K562 (cell line): ENCODE data around the gene EFCAB13. TPM values are rescaled to one million over a fixed set of nuclear protein-coding genes. Genes with fewer than 3 reads are reported as not detected.

Experiments used
- MIER1 ChIP-seq: fragments of 450-650 bp; IDR thresholded peaks from 2 replicates; pipeline ENCODE4 v1.6.1; 2016; ENCODE audit warnings: antibody characterized with exemption, mild to moderate bottlenecking, low read depth
- SRSF7 ChIP-seq: fragments of 200-400 bp; formaldehyde crosslinking; optimal IDR thresholded peaks from 2 replicates; pipeline ENCODE3; 2017; ENCODE audit warnings: mild to moderate bottlenecking, low read depth, low read length
- STAT5A ChIP-seq: IDR thresholded peaks from 2 replicates; pipeline ENCODE4 v1.6.1; 2012; ENCODE audit warnings: low read length, inconsistent platforms, borderline replicate concordance
- ZFX ChIP-seq: sonication (generic); formaldehyde crosslinking; IDR thresholded peaks from 2 replicates; pipeline ENCODE4 v1.8.0; 2022; ENCODE audit warnings: mild to moderate bottlenecking, missing genetic modification reagents, moderate library complexity
- polyA plus RNA-seq, 8 experiments: library from polyadenylated mRNA; depleted of rRNA in 4 of 8; stranded (reverse) in 5 of 8; unstranded in 3 of 8; fragments of >200 nt; fragmentation: Nextera tagmentation in 2 of 8; fragmentation: Illumina TruSeq in 1 of 8; extraction: Ambion mirVana in 2 of 8; extraction: Trizol in 1 of 8; gene quantifications; 2 replicates each; pipeline versions ENCODE4 v1.2.1 to v1.2.3, GENCODE V29; 2011 to 2014; ENCODE audit warnings: inconsistent platforms in 1 of 8, missing spikeins in 1 of 8
- total RNA-seq, 7 experiments: library from RNA; depleted of rRNA in 6 of 7; stranded (reverse); fragments of >200 nt in 6 of 7; fragmentation: Illumina TruSeq in 2 of 7; extraction: Trizol in 2 of 7; gene quantifications; 2 replicates each; pipeline versions ENCODE4 v1.2.1 to v1.2.3, GENCODE V29; 2011 to 2021; ENCODE audit warnings: low replicate concordance in 1 of 7
- TF ChIP-seq, protein P1 (sequence below): sonication (generic); formaldehyde crosslinking; IDR thresholded peaks from 2 replicates; pipeline ENCODE4 v1.8.0; 2022; ENCODE audit warnings: mild to moderate bottlenecking, missing genetic modification reagents, borderline replicate concordance
- TF ChIP-seq, protein P2 (sequence below), 3 experiments: fragments of 200-800 bp in 1 of 3; sonication (Bioruptor generic) in 1 of 3; sonication (generic) in 1 of 3; formaldehyde crosslinking in 1 of 3; IDR thresholded peaks; 2 replicates each; pipeline versions ENCODE4 v1.6.1 to v1.8.0; 2016 to 2022; ENCODE audit warnings: mild to moderate bottlenecking in 2 of 3, missing compliant biosample characterization in 2 of 3, missing genetic modification characterization in 2 of 3, missing genetic modification reagents in 1 of 3
- TF ChIP-seq, protein P3 (sequence below): fragments of 200-800 bp; sonication (Bioruptor generic); IDR thresholded peaks from 2 replicates; pipeline ENCODE4 v1.6.1; 2017; ENCODE audit warnings: missing genetic modification characterization, missing compliant biosample characterization
- TF ChIP-seq, protein P4 (sequence below), 2 experiments: fragments of 450-650 bp; formaldehyde crosslinking in 1 of 2; IDR thresholded peaks; 2 replicates each; pipeline versions ENCODE4 v1.4.0 to v1.6.1; 2014 to 2020; ENCODE audit warnings: mild to moderate bottlenecking in 2 of 2, borderline replicate concordance in 1 of 2, low read depth in 1 of 2
- TF ChIP-seq, protein P5 (sequence below): sonication (generic); formaldehyde crosslinking; IDR thresholded peaks from 2 replicates; pipeline ENCODE4 v1.9.0; 2022; ENCODE audit warnings: mild to moderate bottlenecking, missing genetic modification reagents

Gene EFCAB13
- total and polyA plus RNA-seq, 9 of the 15 experiments (the other 6 are each of a cell fraction or from before 2014, with no cell fraction given) = 0.32 to 1.3 (median 0.95) TPM

DNA sequence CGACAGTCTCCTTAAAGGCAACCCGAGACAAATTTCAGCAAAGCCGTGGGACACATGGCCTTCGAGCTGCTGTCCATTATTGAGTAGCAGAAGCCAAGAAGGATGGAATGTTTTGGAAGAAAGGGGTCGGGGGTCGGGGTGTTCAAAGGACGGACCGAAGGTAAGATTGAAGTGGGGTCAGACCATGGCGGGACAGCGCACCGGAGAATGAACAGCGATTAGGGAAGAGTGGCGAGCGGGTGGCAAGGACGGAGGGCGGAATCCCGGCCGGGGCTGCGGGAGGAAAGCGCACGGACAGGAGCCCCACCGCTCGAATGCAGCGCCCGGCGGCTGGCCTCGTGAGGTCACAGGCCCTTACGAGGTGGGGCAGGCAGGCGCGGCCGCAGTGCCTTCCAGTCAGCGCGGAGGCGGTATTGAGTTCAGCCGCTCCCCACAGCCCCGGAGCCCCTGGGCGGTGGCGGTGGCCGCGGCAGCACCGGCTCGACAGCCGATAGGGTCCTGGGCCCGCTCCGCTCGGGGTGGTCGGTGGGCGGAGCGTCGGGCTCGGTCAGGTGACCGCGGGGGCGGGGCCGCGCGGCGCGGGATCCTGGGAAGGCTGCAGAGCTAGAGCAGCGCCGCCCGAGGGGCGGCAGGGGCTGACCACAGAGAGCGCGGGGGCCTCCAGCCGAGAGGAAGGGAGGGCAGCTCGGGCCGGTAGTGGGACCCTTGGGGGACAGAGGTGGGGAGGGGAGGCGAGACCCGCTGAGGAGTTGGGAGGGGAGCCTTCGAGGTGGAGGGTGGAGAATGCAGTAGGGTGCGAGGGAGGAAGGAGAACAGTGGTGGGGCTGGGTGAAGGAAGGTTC, at the start of gene EFCAB13 (continued):
- TF ChIP-seq, protein P1, sequence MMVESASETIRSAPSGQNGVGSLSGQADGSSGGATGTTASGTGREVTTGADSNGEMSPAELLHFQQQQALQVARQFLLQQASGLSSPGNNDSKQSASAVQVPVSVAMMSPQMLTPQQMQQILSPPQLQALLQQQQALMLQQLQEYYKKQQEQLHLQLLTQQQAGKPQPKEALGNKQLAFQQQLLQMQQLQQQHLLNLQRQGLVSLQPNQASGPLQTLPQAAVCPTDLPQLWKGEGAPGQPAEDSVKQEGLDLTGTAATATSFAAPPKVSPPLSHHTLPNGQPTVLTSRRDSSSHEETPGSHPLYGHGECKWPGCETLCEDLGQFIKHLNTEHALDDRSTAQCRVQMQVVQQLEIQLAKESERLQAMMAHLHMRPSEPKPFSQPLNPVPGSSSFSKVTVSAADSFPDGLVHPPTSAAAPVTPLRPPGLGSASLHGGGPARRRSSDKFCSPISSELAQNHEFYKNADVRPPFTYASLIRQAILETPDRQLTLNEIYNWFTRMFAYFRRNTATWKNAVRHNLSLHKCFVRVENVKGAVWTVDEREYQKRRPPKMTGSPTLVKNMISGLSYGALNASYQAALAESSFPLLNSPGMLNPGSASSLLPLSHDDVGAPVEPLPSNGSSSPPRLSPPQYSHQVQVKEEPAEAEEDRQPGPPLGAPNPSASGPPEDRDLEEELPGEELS (CRISPR knock-in tag) = peak; percentile 60; the same call in 1 of the 2 replicates
- TF ChIP-seq, protein P2, sequence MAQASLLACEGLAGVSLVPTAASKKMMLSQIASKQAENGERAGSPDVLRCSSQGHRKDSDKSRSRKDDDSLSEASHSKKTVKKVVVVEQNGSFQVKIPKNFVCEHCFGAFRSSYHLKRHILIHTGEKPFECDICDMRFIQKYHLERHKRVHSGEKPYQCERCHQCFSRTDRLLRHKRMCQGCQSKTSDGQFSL (CRISPR knock-in tag; IDR thresholded peaks at IDR 0.05) = no peak
- TF ChIP-seq, protein P2 (tag; IDR thresholded peaks at IDR 0.05) = no peak
- no peak for TF ChIP-seq SRSF7
- TF ChIP-seq, protein P3, sequence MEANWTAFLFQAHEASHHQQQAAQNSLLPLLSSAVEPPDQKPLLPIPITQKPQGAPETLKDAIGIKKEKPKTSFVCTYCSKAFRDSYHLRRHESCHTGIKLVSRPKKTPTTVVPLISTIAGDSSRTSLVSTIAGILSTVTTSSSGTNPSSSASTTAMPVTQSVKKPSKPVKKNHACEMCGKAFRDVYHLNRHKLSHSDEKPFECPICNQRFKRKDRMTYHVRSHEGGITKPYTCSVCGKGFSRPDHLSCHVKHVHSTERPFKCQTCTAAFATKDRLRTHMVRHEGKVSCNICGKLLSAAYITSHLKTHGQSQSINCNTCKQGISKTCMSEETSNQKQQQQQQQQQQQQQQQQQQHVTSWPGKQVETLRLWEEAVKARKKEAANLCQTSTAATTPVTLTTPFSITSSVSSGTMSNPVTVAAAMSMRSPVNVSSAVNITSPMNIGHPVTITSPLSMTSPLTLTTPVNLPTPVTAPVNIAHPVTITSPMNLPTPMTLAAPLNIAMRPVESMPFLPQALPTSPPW (CRISPR knock-in tag) = peak; percentile 79
- TF ChIP-seq STAT5A = no peak
- TF ChIP-seq MIER1 = peak; percentile 72
- TF ChIP-seq, protein P4, sequence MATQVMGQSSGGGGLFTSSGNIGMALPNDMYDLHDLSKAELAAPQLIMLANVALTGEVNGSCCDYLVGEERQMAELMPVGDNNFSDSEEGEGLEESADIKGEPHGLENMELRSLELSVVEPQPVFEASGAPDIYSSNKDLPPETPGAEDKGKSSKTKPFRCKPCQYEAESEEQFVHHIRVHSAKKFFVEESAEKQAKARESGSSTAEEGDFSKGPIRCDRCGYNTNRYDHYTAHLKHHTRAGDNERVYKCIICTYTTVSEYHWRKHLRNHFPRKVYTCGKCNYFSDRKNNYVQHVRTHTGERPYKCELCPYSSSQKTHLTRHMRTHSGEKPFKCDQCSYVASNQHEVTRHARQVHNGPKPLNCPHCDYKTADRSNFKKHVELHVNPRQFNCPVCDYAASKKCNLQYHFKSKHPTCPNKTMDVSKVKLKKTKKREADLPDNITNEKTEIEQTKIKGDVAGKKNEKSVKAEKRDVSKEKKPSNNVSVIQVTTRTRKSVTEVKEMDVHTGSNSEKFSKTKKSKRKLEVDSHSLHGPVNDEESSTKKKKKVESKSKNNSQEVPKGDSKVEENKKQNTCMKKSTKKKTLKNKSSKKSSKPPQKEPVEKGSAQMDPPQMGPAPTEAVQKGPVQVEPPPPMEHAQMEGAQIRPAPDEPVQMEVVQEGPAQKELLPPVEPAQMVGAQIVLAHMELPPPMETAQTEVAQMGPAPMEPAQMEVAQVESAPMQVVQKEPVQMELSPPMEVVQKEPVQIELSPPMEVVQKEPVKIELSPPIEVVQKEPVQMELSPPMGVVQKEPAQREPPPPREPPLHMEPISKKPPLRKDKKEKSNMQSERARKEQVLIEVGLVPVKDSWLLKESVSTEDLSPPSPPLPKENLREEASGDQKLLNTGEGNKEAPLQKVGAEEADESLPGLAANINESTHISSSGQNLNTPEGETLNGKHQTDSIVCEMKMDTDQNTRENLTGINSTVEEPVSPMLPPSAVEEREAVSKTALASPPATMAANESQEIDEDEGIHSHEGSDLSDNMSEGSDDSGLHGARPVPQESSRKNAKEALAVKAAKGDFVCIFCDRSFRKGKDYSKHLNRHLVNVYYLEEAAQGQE (IDR thresholded peaks at IDR 0.05; ENCODE audit: borderline replicate concordance) = peak; percentile 70
- TF ChIP-seq, protein P4 (CRISPR knock-in tag; IDR thresholded peaks at IDR 0.05; ENCODE audit: low read depth) = peak; percentile 60; the same call in 1 of the 2 replicates
- TF ChIP-seq, protein P5, sequence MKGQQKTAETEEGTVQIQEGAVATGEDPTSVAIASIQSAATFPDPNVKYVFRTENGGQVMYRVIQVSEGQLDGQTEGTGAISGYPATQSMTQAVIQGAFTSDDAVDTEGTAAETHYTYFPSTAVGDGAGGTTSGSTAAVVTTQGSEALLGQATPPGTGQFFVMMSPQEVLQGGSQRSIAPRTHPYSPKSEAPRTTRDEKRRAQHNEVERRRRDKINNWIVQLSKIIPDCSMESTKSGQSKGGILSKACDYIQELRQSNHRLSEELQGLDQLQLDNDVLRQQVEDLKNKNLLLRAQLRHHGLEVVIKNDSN (CRISPR knock-in tag) = peak; percentile 93
- peak; percentile 95 for TF ChIP-seq ZFX (CRISPR knock-in tag)
